ENCODE results near the gene TMEM114.

Gene TMEM114

DNA sequence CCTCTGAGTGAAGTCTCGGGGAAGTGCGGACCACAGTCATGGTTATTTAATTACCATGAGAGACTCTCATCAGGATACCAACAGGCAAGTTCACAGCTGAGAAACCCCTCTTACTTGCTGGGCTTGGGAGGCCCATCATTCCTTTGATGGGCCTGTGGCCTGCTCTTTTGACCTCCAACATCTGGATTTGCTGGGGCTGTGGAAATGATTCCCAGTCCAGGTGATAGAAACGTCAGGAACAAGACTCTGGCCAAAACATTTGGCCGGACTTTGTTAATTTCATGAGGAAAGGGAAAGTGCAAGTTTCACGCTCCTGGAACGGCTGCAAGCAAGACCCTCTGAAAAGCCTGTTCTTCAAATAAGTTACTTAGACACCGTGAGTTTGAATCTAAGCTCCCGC lies 42.5 kb downstream of the TMEM114 start:
- DNase-seq, result no peak

DNA sequence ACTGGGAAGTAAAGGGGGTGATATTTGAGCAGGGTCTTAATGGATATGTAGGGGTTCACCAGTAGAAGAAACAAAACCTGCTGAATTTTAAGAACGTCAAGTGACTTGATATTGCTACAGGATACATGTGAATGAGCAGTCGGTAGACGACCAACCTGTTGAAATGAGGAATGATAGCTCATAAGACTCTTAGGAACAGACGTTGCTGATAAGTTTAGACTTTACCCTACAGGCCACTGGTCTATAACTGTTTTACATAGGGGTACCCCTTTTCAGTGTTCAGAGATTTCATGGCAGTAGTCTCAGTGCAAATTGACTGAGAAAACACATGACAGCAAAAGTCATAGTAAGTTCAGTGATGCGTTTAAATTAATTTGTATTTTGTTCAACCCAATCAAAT lies 45.9 kb downstream of the TMEM114 start:
- DNase-seq, result no peak

DNA sequence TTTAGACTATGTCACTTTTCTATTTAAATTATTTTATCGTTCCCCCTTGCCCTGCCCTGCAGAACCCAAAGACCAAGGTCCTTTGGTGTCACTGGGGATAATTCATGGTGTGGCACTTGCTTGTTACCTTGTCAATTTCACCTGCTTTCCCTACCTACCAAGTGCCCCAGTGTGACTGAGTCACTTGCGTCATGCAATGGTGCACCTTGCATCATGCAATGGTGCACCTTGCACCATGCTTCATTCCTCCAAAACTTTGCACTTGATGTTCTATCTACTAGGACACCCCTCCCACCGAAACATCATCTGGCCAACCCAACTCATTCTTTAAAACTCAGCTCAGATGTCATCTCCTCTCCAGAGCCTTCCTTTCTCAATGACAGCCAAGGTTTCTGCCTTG lies 47.1 kb downstream of the TMEM114 start:
- DNase-seq, result no peak

DNA sequence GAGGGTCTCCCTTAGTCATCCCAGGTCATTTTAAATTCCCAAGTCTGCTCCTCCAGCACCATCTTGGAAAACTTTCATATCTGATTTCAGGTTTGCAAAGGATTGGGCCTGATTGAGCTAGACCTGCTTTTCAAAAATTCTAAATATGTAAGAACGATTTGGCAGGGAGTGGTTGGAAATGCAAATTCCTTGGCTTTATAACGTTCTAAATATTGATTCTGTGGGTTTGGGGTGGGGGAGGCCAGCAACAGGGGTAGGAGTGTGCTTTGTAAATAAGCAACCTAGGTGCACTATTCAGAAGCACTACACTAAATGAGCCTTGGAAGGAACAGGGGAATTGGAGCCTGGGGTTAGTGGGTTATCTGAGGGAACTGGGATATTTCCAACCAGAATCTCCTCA lies 47.9 kb downstream of the TMEM114 start:
- no peak for DNase-seq

DNA sequence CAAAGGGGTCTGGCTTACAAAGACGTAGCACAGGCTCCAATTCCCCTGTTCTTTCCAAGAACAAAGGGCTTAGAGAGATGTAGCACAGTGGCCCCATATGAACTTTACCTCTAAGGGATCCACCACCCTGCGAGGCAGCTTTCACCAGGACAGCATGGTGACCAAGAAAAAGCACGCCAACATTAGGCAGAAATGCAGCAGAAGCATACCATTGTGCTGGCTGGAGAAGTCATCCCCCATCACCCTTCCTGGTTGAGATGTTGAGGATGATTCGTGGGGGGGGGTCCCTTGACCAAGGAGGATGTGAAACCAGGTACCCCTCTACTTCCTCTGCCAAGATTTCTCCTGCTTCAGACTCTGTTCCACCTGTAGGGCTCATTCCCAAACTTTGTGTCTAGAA lies 48.4 kb downstream of the TMEM114 start:
- DNase-seq, result no peak

DNA sequence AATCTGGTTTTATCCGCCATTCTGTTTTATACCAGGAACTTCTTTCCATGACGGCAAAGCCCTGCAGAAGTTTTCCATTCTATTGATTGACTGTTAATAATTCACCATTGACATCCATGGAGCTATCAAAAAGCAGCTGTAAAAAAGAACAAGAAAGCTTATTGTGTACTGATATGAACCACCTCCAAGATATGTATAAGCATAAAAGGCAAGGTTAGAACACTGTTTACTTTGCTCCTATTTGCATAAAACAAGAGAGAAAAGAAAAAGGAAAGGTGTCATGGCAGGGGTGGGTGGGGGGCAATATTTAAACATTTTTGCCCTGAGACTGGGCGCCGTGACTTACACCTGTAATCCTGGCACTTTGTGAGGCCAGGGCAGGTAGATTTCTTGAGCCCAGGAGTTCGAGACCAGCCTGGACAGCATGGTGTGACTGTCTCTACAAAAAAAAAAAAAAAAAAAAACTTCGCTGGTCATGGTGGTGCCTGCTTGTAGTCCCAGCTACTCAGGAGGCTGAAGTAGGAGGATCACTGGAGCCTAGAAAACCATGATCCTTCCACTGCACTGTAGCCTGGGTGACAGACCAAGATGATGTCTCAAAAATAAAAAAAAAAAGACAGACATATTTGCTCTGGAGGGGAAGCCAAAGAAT lies 52.5 kb downstream of the TMEM114 start:
- no peak for DNase-seq

DNA sequence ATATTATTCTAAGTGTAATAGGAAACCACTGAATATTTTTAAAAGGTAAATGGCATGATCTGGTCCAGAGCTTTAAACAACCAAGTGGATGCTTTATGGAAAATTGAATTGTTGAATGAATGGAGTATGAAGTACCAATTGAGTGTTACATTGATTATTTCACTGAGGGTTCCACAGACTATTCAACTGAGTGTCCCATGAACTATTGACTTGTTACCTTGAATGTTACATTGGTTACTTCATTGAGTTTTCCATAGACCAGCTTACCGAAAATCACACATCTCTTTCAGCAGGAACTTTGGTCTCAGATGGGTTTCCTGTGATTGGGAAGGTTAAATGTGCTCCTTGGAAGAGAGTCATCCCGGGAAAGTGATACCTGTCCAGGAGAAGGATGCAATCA lies 56.8 kb downstream of the TMEM114 start:
- no peak for DNase-seq

DNA sequence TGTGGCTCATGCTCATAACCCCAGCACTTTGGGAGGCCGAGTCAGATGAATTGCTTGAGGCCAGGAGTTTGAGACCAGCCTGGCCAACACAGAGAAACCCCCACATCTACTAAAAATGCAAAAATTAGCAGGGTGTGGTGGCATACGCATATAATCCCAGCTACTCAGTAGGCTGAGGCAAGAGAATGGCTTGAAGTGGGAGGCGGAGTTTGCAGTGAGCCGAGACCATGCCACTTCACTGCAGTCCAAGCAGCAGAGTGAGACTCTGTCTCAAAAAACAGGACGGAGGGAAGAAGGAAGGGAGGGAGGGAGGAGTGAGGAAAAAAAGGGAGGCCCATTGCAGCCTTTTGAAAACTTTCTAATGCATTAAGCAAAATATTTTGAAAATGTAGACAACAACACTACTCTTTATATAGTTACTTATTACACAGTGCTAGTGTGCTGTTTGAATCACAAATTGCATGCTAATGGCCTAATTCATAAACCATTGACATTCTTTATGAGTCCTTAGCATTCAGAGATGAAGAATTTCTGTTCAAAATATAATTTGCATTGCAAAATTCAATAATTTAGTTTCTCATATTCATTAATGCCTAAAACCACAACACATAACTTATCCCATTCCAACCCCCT lies 59.4 kb downstream of the TMEM114 start:
- no peak for DNase-seq

DNA sequence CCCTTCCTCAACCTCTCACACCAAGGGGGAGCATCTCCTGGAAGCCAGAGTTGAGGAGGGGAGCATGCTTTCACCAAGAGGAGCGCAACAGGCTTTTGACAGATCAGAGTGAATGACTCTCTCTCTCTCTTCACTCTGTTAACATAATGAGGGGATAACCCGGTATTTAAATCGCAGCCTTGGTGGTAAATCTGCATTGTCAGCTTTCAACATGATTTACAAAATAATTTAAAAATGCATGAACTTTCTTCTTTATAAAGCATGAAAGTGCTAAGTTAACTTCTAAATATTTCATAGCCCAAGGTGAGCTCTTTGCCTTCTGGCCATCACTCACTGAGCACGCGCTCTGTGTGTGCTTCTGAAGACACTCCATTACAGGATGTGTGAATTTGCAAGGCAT lies 61.8 kb downstream of the TMEM114 start:
- no peak for DNase-seq

DNA sequence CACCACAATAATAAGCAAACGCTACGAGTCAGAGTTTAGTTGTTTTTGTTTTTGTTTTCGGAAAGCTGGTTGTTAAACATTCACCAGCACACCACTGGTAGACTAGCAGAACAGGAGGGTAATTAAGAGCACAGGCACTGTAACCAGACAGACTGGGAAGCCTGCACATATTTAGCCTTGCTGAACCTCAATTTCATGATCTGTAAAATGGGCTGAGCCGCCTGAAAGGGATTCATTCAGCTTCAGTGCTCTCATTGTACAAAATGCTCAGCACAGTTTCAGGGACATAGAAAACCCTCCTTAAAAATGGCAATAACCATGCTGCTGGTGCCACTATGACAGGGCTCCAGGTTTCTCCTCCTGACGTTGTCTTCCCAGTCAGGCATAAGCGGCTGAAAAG lies 66.4 kb downstream of the TMEM114 start:
- DNase-seq, result no peak

DNA sequence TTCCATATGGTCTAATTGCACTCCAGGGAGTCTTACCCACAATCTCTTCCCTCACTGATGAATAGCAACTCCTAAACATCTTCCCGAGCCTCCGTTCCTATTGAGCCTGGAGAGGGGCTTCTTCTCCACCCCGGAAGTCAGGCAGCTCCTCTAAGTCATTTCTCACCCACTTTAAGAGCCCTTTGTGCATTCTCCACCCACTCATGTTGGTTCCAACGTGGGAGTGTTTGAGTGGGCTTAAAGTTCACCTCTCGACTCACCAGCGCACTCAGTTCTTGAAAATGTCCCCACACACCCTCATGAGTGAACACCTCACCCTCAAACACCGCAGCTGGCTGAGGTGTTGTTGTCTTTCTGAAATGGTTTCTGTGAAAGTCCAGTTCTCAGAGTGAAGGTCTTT lies 67.6 kb downstream of the TMEM114 start:
- DNase-seq, result no peak

DNA sequence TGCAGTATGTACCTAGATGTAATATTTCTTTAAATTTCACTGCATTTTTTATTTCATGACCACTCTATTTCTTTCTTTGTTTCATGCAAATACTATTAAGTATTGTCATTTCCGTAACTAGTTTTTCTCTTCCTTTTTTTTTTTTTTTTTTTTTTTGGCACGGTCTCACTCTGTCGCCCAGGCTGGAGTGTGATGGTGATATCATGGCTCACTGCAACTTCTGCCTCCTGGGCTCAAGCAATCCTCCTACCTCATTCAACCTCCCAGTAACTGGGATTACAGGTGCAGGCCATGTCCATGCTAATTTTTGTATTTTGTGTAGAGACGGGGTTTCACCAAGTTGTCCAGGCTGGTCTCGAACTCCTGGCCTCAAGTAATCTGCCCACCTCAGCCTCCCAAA lies 70.7 kb downstream of the TMEM114 start:
- no peak for DNase-seq

Data from GF-D8 (cell line).